AG04450 (cell line): ENCODE data around the gene GPR158. TPM values are rescaled to one million over a fixed set of nuclear protein-coding genes. Genes with fewer than 3 reads are reported as not detected.

Experiments
- CTCF ChIA-PET: fragments of 300-600, 350-600 bp; formaldehyde crosslinking; extraction: SDS; loops from one replicate; lab custom pipeline; 2022; ENCODE audit warnings: antibody characterized with exemption, inconsistent platforms; lab: Charles Lee
- POLR2A ChIA-PET: fragments of 350-600 bp; formaldehyde crosslinking; extraction: SDS; loops from one replicate; lab custom pipeline; 2021; ENCODE audit warnings: antibody characterized with exemption, inconsistent platforms; lab: Yijun Ruan, JAX
- DNase-seq: peaks from one replicate; pipeline ENCODE4 v3.0.0-alpha.2; 2011; ENCODE audit warnings: low read depth, low spot score
- H3K27ac ChIP-seq: one replicate; pipeline ENCODE4 v1.5.1; 2012; ENCODE audit warnings: low read depth, low read length, control low read depth
- H3K27me3 ChIP-seq: one replicate; pipeline ENCODE4 v1.6.0; 2012; ENCODE audit warnings: low read length; ENCODE audit not compliant: control insufficient read depth, insufficient read depth
- H3K4me3 ChIP-seq: 2 replicates; pipeline ENCODE4 v1.5.1; 2011; ENCODE audit warnings: mild to moderate bottlenecking, low read depth, low read length, control low read depth
- H3K9me3 ChIP-seq: 2 replicates; pipeline ENCODE4 v1.5.1; 2012; ENCODE audit warnings: low read length; ENCODE audit not compliant: control insufficient read depth, insufficient read depth
- polyA plus RNA-seq: library from polyadenylated mRNA; depleted of rRNA; stranded (reverse); fragments of >200 nt; gene quantifications from 2 replicates; pipeline ENCODE4 v1.2.3, GENCODE V29; 2011
- TF ChIP-seq, protein P1 (sequence below): IDR thresholded peaks from 2 replicates; pipeline ENCODE4 v1.5.1; 2011; ENCODE audit warnings: low read depth, low read length, control low read depth, inconsistent platforms

Gene GPR158
- polyA plus RNA-seq, 1 experiment: not detected

DNA sequence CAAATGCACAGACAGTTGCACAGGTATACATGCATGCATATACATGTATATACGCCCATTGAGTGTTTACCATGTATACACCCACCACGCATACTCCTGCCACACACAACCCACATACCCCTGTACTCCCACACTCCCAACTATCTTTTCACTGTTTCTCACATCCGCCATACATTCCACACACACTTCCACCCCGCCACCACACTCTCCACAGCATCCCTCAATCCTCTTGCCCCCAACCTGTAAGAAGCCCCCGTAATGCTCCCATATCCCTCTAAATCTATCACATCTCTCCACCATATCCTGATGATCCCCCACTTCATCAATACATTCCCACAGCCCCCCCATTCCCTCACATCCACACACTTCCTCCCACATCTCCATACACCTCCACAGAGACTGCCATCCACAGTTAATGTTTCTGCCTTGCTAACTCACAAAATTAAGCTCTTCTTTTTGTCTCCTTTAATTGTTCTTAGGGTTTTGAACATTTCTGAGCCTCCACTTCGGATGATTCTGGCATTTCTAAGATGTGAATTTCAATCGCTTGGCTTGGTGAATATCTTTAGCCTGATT lies 47.4 kb downstream of the GPR158 start:
- Histone ChIP-seq H3K4me3 (no peak overlapping the region), H3K9me3 (no peaks in the 10 kb centered on the region), H3K27me3 (no peaks in the 10 kb centered on the region), H3K27ac (no peak overlapping the region)
- POLR2A ChIA-PET: no interaction called here
- CTCF ChIA-PET: no interaction called here
- no peak for DNase-seq
- TF ChIP-seq, protein P1, sequence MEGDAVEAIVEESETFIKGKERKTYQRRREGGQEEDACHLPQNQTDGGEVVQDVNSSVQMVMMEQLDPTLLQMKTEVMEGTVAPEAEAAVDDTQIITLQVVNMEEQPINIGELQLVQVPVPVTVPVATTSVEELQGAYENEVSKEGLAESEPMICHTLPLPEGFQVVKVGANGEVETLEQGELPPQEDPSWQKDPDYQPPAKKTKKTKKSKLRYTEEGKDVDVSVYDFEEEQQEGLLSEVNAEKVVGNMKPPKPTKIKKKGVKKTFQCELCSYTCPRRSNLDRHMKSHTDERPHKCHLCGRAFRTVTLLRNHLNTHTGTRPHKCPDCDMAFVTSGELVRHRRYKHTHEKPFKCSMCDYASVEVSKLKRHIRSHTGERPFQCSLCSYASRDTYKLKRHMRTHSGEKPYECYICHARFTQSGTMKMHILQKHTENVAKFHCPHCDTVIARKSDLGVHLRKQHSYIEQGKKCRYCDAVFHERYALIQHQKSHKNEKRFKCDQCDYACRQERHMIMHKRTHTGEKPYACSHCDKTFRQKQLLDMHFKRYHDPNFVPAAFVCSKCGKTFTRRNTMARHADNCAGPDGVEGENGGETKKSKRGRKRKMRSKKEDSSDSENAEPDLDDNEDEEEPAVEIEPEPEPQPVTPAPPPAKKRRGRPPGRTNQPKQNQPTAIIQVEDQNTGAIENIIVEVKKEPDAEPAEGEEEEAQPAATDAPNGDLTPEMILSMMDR: no peak

DNA sequence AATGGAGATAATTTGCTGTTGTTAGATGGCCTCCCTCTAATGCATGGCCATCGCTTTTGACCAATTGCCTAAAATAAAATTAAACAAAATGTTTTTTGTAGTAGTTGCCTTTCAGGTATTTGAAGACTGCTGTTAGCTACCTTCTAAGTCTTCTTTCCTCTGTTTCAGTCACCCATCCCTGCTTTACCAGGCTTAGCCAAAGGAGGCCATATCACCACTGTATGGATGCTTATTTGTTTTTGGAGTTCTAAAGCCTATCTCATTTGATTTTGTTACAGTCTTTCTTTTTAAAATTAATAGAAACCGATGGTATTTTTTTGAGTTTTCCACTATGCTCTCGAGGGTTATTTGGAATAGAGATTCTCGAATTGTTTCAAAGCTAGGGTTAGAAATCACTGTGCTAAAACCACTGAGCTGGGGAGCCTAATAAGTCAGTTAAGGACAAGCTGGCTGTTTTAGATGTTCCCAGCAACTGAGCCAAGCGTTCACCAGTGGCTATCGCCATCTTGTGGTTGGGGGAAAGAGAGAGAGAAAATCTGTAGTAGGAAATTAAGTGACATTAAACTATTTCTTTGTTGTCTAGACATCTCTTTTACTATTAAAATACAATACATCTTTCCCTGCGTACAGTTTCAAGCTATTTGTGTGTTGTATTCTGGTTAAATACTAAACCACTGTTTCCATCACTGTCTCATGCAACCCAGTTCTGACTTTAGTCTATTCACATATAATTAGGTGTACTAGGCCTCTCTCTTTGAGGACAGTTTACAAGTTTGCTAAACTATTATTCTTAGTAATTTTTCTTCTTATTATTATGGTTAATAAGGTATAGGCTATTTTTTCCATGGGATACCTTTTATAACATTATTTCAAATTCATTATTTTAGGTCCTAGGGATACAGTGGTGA lies 52.2 kb downstream of the GPR158 start:
- POLR2A ChIA-PET: no interaction called here

DNA sequence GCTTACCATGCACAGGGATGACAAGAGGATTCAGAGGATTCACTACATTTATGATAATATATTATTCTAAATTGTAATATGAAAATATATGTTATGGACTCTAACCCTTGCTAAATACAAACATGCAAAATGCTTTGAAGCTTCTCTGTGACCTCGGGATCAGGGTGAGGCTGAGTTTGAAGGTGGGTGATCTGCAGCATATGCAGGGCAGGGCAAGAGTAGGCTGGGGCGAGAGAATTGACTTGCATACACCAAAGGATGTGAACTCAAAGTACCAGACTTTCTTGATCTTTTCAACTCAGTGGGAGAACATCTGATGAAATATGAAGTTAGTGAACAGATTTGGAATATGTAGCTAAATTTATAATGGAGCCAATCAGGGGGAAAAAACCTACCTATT lies 57.0 kb downstream of the GPR158 start:
- no peak overlapping the region for H3K27ac ChIP-seq
- no peak for DNase-seq
- TF ChIP-seq, protein P1: no peak
- ChIA-PET POLR2A (no interaction called here), CTCF (no interaction called here)
- no peak overlapping the region for H3K4me3 ChIP-seq
- no peaks in the 10 kb centered on the region for H3K27me3 ChIP-seq
- H3K9me3 ChIP-seq: no peaks in the 10 kb centered on the region; the same call in 1 of the 2 replicates

More for the DNA sequence above, 52.2 kb downstream of the GPR158 start:
- Histone ChIP-seq H3K27ac (no peak overlapping the region), H3K4me3 (no peak overlapping the region), H3K27me3 (no peaks in the 10 kb centered on the region), H3K9me3 (no peaks in the 10 kb centered on the region)
- CTCF ChIA-PET: interaction anchor here (0.6 to 1.5 kb wide), 12 partner anchors 9 to 611 kb away, joined by 3 to 10 read pairs (median 4); no protein-coding TSS in a partner anchor
- TF ChIP-seq, protein P1: peak; percentile 66
- no peak for DNase-seq

DNA sequence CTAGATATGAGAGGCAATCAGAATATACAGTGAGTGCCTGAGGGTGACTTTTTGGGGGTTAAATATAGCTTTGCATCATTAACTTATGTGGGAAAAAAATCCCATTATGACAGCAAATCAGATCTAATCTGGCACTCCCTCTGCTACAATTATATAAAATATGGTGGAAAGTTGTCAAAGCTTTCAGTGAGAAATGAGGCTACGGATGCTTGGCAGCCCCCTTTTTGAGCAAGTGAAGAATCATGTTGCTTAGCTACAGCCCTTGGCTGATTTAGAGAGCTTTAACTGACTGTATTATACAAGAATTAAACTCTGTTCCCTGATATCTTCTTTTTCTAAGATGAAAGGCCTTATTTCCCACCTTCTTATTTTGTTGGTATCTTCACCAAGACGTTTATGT lies 57.4 kb downstream of the GPR158 start:
- ChIA-PET POLR2A (no interaction called here), CTCF (no interaction called here)
- no peak for DNase-seq
- TF ChIP-seq, protein P1: no peak
- H3K27ac ChIP-seq: no peak overlapping the region
- H3K4me3 ChIP-seq: no peak overlapping the region
- H3K27me3 ChIP-seq: no peaks in the 10 kb centered on the region
- H3K9me3 ChIP-seq: no peaks in the 10 kb centered on the region; the same call in 1 of the 2 replicates

DNA sequence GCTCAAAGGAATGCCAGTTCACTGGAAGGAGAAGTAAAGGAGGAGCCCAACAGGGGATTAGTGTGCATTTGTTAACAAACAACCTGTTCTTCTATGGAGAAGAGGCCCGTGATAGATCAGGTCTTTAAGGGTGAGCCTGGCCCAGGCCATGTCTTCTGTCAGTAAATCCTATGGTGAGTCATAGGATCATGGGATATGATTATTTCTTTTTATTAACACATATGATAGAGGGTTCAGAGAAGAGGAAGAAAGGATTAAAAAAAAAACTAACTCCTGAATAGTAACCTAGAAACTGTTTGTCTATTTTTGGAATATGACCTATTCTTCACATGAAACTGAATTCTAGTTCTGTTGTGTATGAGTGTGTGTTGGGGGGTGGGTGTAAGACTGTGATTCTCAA lies 70.4 kb downstream of the GPR158 start:
- Histone ChIP-seq H3K4me3 (no peak overlapping the region), H3K27ac (no peak overlapping the region), H3K27me3 (no peaks in the 10 kb centered on the region), H3K9me3 (no peaks in the 10 kb centered on the region)
- TF ChIP-seq, protein P1: no peak
- ChIA-PET POLR2A (no interaction called here), CTCF (no interaction called here)
- DNase-seq: no peak
